HG03565 (cell line): Measurements from ENCODE around the gene MRPS18A.

ENCODE experiments used
- ATAC-seq: cut with Tn5 transposase; IDR thresholded peaks from one replicate; pipeline ENCODE4 v1.9.1; 2021; ENCODE audit warnings: mild to moderate bottlenecking, moderate library complexity; ENCODE audit not compliant: unreplicated experiment

MRPS18A gene

GRCh38 chr6:43699564-43700186 is 12.1 kb upstream of the MRPS18A start:
- no peak for ATAC-seq

- no peak for ATAC-seq
Observed at GRCh38 chr6:43698584-43699349, 11.2 kb upstream of the MRPS18A start.

DNA sequence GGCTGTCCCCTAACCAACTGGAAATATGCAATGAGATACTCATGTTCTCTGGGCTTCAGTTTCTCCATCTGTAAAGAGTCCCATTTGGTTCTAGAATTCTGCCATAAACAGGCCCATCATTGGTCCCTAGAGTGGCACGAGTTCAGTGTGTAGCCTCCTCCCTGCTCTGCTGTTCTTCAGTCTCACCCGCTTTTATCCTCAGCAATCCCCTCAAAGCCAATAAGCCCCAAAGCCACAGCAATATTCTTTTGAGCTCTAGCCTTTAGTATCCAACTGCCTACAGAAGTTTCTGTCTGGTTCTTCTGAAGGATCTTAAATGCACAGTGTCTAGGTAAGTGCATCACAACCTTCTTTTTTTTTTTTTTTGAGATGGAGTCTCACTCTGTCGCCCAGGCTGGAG is 9.8 kb upstream of the MRPS18A start:
- no peak for ATAC-seq

DNA sequence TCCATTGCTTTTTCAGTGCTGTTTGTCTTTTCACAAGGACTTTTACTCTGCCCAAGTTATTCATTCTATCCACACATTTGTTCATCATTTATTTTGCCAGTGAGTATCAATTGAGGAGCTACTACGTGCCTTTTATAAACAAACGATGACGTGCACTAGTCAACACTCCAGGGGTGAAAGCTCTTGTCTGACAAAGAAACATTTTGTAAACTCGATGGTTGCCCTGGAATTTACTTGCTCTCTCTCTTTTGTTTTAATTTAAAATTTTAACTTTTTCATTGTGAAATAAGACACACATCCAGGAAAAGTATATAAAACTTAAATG is 8.3 kb upstream of the MRPS18A start:
- ATAC-seq, result no peak

GRCh38 chr6:43695215-43695966 is 7.8 kb upstream of the MRPS18A start:
- no peak for ATAC-seq

GRCh38 chr6:43689421-43689820 is 1.8 kb upstream of the MRPS18A start:
- ATAC-seq, result no peak

DNA sequence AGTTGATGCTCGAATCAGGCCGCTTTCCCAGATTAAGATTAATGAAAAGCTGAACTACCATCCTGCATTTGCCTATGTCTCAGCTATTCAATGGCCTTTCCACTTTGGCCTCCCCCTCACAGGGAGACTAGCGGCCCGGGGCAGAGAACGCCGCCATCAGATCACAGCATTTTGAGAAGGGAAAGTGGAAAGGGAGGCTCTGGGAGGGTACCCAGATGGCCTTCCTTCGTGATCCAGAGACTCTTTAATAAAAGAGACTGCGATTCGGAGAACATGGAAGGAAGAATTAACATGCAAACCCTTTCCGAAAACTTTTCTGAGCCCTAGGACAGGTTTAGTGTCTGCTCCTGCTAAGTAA is 533 bp downstream of the MRPS18A start:
- no peak for ATAC-seq

DNA sequence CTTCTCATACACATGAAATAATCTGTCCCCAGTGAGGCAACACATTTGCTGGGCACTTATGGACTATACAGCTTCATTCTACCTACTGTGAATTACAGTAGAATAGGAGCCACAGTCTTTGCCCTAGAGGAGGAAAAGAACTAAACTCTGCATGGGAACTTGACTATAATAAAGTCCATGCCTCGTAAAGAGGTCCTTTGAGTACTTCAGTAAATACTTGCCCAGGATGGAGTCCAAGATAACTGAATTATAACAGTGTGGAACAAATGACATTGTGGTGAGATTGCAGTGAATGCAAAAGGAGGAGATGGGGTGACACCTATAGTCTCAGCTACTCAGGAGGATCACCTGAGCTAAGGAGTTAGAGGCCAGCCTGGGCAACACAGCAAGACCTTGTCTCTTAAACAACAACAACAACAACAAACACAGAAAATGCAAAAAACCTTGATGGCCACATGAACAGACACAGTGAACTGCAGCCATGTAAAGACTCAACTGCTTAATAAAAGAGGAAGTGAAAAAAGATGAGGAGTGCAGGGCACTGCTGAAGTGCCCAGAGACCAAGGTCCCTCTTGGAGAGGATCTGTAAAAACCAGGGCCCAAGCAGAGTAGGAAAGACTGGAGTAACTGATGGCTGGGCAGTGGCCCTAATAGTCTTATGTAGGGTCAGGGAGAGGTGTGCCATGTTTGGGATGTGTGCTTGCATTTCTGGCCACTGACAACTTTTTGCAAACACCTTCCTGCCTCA is 3.7 kb downstream of the MRPS18A start:
- peak; percentile 41 for ATAC-seq

DNA sequence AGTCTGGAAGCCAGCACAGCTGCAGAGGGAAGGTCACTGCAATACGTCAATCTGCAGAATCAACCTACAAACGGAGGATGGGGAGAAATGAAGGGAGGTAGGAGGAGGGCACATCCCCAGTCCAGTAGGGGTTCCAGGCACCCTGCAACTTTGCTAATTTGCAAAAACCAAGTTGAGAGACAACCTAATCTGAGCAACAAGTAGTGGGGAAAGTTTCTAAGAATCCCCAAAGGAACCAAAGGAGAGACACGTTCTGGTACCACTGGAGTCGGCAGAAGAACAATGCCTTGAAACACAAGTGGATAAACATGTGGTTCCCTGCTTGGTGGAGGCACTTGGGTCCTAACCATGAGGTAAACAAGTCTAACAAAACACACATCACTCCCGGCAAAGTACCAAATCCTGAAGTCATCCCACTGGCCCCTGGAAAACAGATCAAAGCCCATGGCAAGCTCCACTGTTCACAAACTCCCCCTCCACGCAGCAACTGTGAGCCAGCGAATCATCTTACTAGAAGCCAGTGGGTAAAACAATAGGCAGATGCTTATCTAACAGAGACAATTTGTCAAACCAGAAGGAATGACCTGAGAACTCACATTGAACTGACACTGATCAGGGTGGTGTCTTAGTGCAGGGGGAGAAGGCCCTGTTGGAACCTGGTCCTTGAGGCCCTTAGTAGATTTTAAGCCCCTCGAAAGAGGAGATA is 4.7 kb downstream of the MRPS18A start:
- no peak for ATAC-seq

DNA sequence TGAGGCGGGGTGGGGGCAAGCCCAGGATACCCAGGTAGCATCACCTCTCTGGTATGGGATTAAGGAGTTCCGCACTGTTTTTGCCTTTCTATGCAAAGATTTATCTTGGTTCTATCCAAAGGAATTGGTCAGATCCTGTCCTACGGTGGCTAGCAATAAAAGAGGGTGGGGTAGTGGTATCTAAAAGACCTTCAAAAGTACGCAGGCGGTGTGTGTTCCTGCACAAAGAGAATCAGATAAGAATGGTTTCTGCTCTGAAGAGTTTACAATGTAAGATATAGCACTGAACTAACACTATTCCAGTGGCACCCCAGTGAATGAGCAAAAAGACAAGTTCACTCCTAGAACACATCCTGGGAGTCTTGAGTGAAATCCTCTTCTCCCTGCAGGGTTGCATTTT is 6.3 kb downstream of the MRPS18A start:
- ATAC-seq, result no peak

GRCh38 chr6:43680308-43681200 is 7.0 kb downstream of the MRPS18A start:
- no peak for ATAC-seq

GRCh38 chr6:43679057-43679456 is 8.5 kb downstream of the MRPS18A start:
- no peak for ATAC-seq

DNA sequence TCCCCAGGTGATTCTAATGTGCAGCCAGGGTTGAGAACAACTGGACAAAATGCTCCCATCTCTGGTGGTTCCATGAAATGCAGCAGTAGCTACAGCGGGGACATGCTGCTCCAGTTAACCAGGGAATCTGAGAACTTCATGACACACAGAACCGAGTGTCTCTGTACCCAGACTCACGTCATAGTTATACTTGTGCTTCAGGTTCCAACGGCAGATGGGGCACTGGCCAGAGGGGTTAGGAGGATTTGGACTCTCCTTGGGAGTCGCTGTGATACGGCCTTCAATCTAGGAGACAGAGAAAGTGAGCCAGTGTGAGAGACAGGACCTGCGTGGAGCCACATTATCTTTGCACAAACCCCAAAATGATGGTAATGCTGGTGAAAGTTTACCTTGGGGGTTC is 9.2 kb downstream of the MRPS18A start:
- no peak for ATAC-seq

DNA sequence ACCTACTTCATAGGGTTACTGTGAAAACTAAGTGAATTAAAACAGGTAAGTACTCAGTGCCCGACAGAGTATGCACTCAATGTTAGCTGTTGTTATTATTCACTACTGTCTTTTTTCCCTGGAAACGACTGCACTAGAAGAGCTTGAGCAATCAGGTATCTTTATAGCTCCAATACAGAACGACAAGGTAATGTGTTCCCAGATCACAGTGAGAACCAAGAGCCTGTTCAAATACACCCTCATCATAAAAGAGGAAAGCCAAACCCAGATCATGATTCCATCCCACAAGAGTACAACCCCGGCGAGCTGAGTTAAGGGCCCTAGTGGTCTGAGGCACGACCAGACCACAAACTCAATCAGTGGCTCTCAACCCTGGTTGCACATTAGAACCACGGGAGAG is 9.8 kb downstream of the MRPS18A start:
- no peak for ATAC-seq

- no peak for ATAC-seq
Observed at GRCh38 chr6:43676962-43677606, 10.5 kb downstream of the MRPS18A start.

DNA sequence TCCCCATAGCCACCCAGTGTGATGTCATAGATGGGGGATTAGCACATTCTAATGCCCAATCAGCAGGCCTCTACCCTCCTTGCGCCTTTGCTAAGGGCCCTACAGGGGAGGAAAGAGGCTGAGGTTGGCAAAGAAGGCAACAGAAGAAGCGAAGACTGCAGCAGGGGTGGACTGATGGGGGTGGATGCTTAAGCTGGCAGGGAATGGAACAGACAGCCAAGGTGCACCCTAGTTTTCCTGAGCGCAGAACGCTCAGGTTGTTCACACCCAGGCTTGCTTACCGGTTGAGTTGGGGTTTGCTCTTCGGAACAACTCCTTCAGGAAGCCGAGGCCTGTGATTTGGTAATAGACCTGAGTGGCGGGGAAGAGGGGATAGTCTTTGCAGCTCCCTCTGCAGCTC is 12.7 kb downstream of the MRPS18A start:
- ATAC-seq, result no peak

- no peak for ATAC-seq
Observed at GRCh38 chr6:43674291-43674690, 13.3 kb downstream of the MRPS18A start.

DNA sequence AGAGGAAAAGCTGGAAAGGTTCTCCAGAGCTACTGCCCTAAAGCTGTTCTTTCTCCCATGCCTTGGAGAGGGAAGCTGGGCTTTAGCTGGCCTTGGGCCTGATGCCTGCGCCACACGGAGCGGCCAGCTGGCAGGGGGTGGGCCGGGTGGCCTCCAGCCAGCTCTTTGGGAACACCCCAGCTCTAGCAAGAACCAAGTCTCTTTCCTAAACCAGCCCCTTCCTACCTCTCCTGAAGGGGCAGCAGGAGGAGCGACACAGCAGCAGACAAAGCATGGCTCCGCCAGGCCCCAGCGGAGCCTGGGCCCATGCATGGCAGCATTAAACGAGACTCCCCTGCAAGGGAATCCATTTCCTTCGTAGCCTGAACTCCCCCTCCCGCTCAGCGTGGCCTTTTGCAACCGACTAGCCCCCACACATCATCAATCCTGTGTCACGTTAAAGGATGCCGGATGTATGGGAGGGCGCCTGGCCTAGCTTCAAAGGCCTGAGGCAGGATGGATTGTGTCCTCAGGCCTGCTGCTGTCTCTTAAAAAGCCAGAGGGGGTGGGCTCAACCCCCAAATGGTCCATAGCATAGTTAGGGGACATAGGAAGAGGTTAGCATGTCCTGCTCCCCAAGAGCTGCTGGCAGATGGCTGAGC is 14.0 kb downstream of the MRPS18A start:
- no peak for ATAC-seq
